Ishikawa (cell line): ENCODE results near the gene RAP1GAP2.

Source experiments
- CEBPB ChIP-seq: IDR thresholded peaks from 2 replicates; pipeline ENCODE4 v1.6.1; 2012
- CREB1 ChIP-seq: IDR thresholded peaks from 2 replicates; pipeline ENCODE4 v1.6.1; 2012; ENCODE audit warnings: low read depth
- EGR1 ChIP-seq: IDR thresholded peaks from 2 replicates; pipeline ENCODE4 v1.6.1; 2012
- EP300 ChIP-seq: IDR thresholded peaks from 2 replicates; pipeline ENCODE4 v1.6.1; 2012; ENCODE audit warnings: borderline replicate concordance
- FOXM1 ChIP-seq: IDR thresholded peaks from 2 replicates; pipeline ENCODE4 v1.6.1; 2012; ENCODE audit warnings: low read depth, borderline replicate concordance
- NFIC ChIP-seq: IDR thresholded peaks from 2 replicates; pipeline ENCODE4 v1.6.1; 2012
- RAD21 ChIP-seq: IDR thresholded peaks from 2 replicates; pipeline ENCODE4 v1.6.1; 2012; ENCODE audit warnings: low read depth
- TAF1 ChIP-seq: IDR thresholded peaks from 2 replicates; pipeline ENCODE4 v1.6.1; 2012; ENCODE audit warnings: low read depth, mild to moderate bottlenecking
- TCF12 ChIP-seq: IDR thresholded peaks from 2 replicates; pipeline ENCODE4 v1.6.1; 2012; ENCODE audit warnings: low read depth
- TEAD4 ChIP-seq: IDR thresholded peaks from 2 replicates; pipeline ENCODE4 v1.6.1; 2012
- YY1 ChIP-seq: IDR thresholded peaks from 2 replicates; pipeline ENCODE4 v1.6.1; 2012; ENCODE audit warnings: low read depth
- ZBTB7A ChIP-seq: IDR thresholded peaks from 2 replicates; pipeline ENCODE4 v1.6.1; 2012; ENCODE audit warnings: low read depth
- TF ChIP-seq, protein P1 (sequence below): IDR thresholded peaks from 2 replicates; pipeline ENCODE4 v1.6.1; 2012
- TF ChIP-seq, protein P2 (sequence below): IDR thresholded peaks from 2 replicates; pipeline ENCODE4 v1.6.1; 2012; ENCODE audit warnings: low read depth, mild to moderate bottlenecking
- TF ChIP-seq, protein P3 (sequence below): IDR thresholded peaks from 2 replicates; pipeline ENCODE4 v1.6.1; 2012

The RAP1GAP2 gene

DNA sequence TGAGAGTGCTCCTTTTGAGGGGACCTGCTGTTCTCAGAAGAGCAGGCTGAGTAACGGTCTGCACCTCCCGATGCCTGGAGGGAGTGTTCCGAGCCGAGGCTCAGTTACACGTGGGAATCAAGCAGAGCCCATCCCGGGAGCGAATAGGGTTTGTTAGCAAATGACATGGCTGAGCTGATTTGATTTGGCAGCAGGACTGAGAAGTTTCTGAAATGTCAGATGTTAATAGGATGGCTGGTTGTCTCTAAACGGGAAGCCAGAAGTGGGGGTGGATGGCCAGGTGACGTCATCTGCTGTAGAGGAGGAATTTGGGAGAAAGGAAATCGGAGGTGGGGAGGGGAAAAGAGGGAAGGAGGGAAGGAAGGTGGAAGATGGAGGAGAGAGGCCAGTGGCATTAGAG lies 128.0 kb downstream of the RAP1GAP2 start:
- TF ChIP-seq ZBTB7A (no peak), TEAD4 (no peak), CEBPB (no peak), YY1 (no peak), EP300 (no peak), TAF1 (no peak), TCF12 (no peak), NFIC (no peak)
- TF ChIP-seq, protein P1, sequence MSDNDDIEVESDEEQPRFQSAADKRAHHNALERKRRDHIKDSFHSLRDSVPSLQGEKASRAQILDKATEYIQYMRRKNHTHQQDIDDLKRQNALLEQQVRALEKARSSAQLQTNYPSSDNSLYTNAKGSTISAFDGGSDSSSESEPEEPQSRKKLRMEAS: no peak
- TF ChIP-seq, protein P2, sequence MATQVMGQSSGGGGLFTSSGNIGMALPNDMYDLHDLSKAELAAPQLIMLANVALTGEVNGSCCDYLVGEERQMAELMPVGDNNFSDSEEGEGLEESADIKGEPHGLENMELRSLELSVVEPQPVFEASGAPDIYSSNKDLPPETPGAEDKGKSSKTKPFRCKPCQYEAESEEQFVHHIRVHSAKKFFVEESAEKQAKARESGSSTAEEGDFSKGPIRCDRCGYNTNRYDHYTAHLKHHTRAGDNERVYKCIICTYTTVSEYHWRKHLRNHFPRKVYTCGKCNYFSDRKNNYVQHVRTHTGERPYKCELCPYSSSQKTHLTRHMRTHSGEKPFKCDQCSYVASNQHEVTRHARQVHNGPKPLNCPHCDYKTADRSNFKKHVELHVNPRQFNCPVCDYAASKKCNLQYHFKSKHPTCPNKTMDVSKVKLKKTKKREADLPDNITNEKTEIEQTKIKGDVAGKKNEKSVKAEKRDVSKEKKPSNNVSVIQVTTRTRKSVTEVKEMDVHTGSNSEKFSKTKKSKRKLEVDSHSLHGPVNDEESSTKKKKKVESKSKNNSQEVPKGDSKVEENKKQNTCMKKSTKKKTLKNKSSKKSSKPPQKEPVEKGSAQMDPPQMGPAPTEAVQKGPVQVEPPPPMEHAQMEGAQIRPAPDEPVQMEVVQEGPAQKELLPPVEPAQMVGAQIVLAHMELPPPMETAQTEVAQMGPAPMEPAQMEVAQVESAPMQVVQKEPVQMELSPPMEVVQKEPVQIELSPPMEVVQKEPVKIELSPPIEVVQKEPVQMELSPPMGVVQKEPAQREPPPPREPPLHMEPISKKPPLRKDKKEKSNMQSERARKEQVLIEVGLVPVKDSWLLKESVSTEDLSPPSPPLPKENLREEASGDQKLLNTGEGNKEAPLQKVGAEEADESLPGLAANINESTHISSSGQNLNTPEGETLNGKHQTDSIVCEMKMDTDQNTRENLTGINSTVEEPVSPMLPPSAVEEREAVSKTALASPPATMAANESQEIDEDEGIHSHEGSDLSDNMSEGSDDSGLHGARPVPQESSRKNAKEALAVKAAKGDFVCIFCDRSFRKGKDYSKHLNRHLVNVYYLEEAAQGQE: no peak

DNA sequence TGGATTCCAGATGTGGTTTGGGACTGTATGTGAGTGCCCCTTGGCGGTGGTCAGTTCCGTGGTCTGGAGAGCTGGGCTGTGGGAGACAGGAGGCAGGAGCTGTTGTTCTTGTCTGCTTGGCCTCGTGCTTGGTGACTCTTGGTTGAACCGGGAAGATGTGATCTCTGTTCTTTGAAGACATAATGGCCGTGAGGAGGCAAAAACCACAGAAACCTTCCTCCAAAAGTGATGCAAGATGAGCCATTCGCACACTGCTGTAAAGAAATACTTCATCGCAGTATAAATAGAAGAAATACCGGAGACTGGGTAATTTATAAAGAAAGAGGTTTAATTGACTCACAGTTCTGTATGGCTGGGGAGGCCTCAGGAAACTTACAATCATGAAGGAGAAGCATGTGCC lies 128.8 kb downstream of the RAP1GAP2 start:
- TF ChIP-seq ZBTB7A: no peak
- TF ChIP-seq YY1: no peak
- no peak for TF ChIP-seq TAF1

DNA sequence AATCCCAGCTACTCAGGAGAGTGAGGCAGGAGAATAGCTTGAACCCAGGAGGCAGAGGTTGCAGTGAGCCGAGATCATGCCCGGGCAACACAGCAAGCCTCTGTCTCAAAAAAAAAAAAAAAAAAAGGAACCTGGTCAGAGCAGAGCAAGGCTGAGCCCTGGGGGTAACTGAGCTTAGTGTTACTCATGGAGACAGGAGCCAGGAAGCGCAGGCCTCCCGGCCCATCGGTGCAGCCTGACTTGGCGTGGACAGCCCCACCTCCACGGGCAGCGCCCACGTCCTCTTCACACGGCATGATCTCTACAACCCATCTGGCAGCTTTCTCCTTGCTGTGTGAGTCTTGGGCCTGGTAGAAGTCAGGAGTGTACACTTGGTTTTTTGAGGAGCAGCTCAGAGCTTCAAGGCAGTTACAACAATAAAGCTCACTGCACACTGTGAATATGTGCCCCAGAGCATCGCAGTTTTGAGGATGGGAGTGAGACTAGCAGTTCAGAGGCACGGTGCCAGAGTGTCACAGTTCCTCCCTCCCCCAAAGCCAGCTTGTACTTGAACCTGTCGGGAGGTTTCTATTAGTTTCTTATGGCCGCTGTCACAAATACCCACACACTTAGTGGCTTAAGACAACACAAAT lies 129.9 kb downstream of the RAP1GAP2 start:
- no peak for TF ChIP-seq TCF12
- no peak for TF ChIP-seq EP300
- TF ChIP-seq TEAD4: no peak
- TF ChIP-seq TAF1: no peak
- TF ChIP-seq YY1: no peak
- TF ChIP-seq CEBPB: no peak
- TF ChIP-seq, protein P3, sequence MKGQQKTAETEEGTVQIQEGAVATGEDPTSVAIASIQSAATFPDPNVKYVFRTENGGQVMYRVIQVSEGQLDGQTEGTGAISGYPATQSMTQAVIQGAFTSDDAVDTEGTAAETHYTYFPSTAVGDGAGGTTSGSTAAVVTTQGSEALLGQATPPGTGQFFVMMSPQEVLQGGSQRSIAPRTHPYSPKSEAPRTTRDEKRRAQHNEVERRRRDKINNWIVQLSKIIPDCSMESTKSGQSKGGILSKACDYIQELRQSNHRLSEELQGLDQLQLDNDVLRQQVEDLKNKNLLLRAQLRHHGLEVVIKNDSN: no peak
- TF ChIP-seq, protein P1: no peak
- TF ChIP-seq RAD21: no peak
- TF ChIP-seq NFIC: no peak
- no peak for TF ChIP-seq FOXM1
- no peak for TF ChIP-seq EGR1
- no peak for TF ChIP-seq ZBTB7A
- TF ChIP-seq CREB1: no peak
- TF ChIP-seq, protein P2: no peak

GRCh38 chr17:2928294-2928890 lies 132.2 kb downstream of the RAP1GAP2 start:
- TF ChIP-seq, protein P2: no peak
- TF ChIP-seq TCF12 (no peak), TEAD4 (no peak), EP300 (no peak), CREB1 (no peak), EGR1 (no peak), CEBPB (no peak), TAF1 (no peak), NFIC (no peak), FOXM1 (no peak), YY1 (no peak)
- TF ChIP-seq, protein P1: no peak
